ENCODE measurements around the gene SCUBE2. TPM values are rescaled to one million over a fixed set of nuclear protein-coding genes. Genes with fewer than 3 reads are reported as not detected.

Gene SCUBE2
- total and polyA plus RNA-seq, 2 donors (not counting 1 experiment from before 2014, with no cell fraction given): not detected

DNA sequence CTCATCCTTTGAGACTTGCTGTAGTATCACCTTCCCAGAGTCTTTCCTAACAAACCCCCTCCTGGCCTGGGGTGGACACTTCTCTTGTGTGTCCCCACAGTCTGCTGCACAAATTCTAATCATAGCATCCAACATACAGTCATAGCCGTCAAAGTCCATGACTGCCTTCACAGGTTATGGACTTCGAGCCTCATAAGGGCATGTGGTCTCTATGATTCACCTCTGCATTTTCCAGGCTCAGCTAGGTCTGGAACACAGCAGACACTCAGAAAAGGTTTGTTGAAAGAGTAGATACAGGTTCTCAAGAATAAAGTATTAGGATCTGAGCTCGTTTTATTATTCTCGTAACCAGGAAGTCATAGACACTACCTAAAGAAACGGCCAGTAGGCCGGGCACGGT, 13.2 kb upstream of the SCUBE2 start:
- H3K4me3 ChIP-seq (ENCODE audit: control extremely low read depth in 1 of 5, extremely low read depth in 1 of 5, insufficient read depth in 1 of 5, low read depth in 2 of 5, low read length in 4 of 5): no peak overlapping the region
- no peak overlapping the region for H3K4me2 ChIP-seq (replicated peaks; ENCODE audit: low read depth, low read length, poor library complexity, severe bottlenecking)
- no peaks in the 10 kb centered on the region for H3K36me3 ChIP-seq (replicated peaks in 1 of 2; ENCODE audit: control extremely low read depth in 1 of 2, control insufficient read depth in 1 of 2, extremely low read depth in 1 of 2, insufficient read depth in 2 of 2, low read length in 1 of 2)
- TF ChIP-seq EZH2 (IDR thresholded peaks at IDR 0.05; ENCODE audit: borderline replicate concordance, insufficient read depth, low read depth, low read length, poor library complexity, severe bottlenecking): no peak
- TF ChIP-seq, protein P1, sequence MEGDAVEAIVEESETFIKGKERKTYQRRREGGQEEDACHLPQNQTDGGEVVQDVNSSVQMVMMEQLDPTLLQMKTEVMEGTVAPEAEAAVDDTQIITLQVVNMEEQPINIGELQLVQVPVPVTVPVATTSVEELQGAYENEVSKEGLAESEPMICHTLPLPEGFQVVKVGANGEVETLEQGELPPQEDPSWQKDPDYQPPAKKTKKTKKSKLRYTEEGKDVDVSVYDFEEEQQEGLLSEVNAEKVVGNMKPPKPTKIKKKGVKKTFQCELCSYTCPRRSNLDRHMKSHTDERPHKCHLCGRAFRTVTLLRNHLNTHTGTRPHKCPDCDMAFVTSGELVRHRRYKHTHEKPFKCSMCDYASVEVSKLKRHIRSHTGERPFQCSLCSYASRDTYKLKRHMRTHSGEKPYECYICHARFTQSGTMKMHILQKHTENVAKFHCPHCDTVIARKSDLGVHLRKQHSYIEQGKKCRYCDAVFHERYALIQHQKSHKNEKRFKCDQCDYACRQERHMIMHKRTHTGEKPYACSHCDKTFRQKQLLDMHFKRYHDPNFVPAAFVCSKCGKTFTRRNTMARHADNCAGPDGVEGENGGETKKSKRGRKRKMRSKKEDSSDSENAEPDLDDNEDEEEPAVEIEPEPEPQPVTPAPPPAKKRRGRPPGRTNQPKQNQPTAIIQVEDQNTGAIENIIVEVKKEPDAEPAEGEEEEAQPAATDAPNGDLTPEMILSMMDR (IDR thresholded peaks at IDR 0.05): no peak
- H3K9ac ChIP-seq (ENCODE audit: low read length): no peak overlapping the region
- Mint-ChIP-seq H3K4me3 (no peak overlapping the region), H3K27ac (no peak overlapping the region), H3K27me3 (peaks cover 38% of the 10 kb centered on the region), H3K9me3 (ENCODE audit: insufficient read depth) (no peaks in the 10 kb centered on the region), H3K4me1 (no peaks in the 10 kb centered on the region)
- H2AFZ ChIP-seq (ENCODE audit: insufficient read depth, low read depth, low read length, poor library complexity, severe bottlenecking): no peak overlapping the region
- no CpG with 5 or more reads among the region's 7 CpGs for WGBS (ENCODE audit: insufficient coverage)
- intact Hi-C loops (cut with micrococcal nuclease): no loop called here
- ATAC-seq (ENCODE audit: low read depth): no peak
- no peak overlapping the region for H3K27ac ChIP-seq (ENCODE audit: low read length in 2 of 2)
- CTCF ChIA-PET: no interaction called here
- H4K20me1 ChIP-seq (ENCODE audit: control insufficient read depth, insufficient read depth, low read length, poor library complexity, severe bottlenecking): no peaks in the 10 kb centered on the region
- no peaks in the 10 kb centered on the region for H3K79me2 ChIP-seq (ENCODE audit: control insufficient read depth, insufficient read depth, low read length)
- peaks cover 0 to 6% (median 3%) of the 10 kb centered on the region in 4 experiments for H3K27me3 ChIP-seq (replicated peaks in 1 of 4; ENCODE audit: control extremely low read depth in 1 of 4, control insufficient read depth in 3 of 4, insufficient read depth in 4 of 4, low read length in 3 of 4)
- no peaks in the 10 kb centered on the region for H3K4me1 ChIP-seq (ENCODE audit: control insufficient read depth in 2 of 2, insufficient read depth in 2 of 2, low read length in 2 of 2)
- DNase-seq: no peak
- H3K9me3 ChIP-seq (ENCODE audit: control extremely low read depth in 1 of 3, control insufficient read depth in 2 of 3, insufficient read depth in 1 of 3, low read length in 2 of 3): peaks cover 0 to 1% (median 0%) of the 10 kb centered on the region in 3 donors
- POLR2A ChIA-PET: no interaction called here

DNA sequence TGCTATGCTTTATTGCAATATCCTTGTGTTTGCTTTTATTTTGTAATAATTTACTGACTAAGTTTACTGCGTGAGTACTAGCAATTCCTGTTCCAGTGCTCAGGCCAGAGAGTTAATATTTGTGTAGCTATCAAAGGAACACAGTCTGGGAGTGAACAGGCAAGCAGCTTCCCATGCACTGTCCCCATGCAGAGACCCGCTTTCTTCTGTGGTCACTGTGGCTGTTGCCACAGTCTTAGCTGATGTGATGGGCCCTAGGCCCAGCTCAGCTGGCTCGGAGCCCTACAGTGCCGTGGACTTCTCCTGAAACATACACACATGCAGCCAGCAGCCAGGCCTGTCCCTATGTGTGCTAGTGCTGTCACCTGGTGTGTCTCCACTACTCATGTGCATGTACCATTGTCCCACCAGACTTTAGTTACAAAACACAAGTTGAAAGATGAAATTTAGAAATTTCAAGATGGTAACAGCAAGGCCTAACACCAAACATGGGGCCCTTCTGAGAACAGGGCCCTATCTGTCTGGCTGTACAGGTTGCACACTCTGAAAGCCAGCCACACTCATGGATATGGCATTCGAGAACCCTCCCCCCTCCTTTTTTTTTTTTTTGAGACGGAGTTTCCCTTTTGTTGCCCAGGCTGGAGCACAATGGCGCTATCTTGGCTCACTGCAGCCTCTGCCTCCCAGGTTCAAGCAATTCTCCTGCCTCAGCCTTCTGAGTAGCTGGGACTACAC, 12.3 kb upstream of the SCUBE2 start:
- H3K4me3 Mint-ChIP-seq: no peak overlapping the region
- intact Hi-C loops (cut with micrococcal nuclease): no loop called here
- no peaks in the 10 kb centered on the region for H3K9me3 Mint-ChIP-seq (ENCODE audit: insufficient read depth)
- TF ChIP-seq, protein P1 (IDR thresholded peaks at IDR 0.05): no peak
- TF ChIP-seq EZH2 (IDR thresholded peaks at IDR 0.05; ENCODE audit: borderline replicate concordance, insufficient read depth, low read depth, low read length, poor library complexity, severe bottlenecking): no peak
- Histone ChIP-seq H3K4me2 (replicated peaks; ENCODE audit: low read depth, low read length, poor library complexity, severe bottlenecking) (no peak overlapping the region), H2AFZ (ENCODE audit: insufficient read depth, low read depth, low read length, poor library complexity, severe bottlenecking) (no peak overlapping the region), H3K27me3 (replicated peaks in 1 of 4; ENCODE audit: control extremely low read depth in 1 of 4, control insufficient read depth in 3 of 4, insufficient read depth in 4 of 4, low read length in 3 of 4) (peaks cover 0 to 6% (median 3%) of the 10 kb centered on the region in 4 experiments), H3K79me2 (ENCODE audit: control insufficient read depth, insufficient read depth, low read length) (no peaks in the 10 kb centered on the region), H3K27ac (ENCODE audit: low read length in 2 of 2) (no peak overlapping the region), H4K20me1 (ENCODE audit: control insufficient read depth, insufficient read depth, low read length, poor library complexity, severe bottlenecking) (no peaks in the 10 kb centered on the region), H3K4me3 (ENCODE audit: control extremely low read depth in 1 of 5, extremely low read depth in 1 of 5, insufficient read depth in 1 of 5, low read depth in 2 of 5, low read length in 4 of 5) (no peak overlapping the region), H3K36me3 (replicated peaks in 1 of 2; ENCODE audit: control extremely low read depth in 1 of 2, control insufficient read depth in 1 of 2, extremely low read depth in 1 of 2, insufficient read depth in 2 of 2, low read length in 1 of 2) (no peaks in the 10 kb centered on the region), H3K4me1 (ENCODE audit: control insufficient read depth in 2 of 2, insufficient read depth in 2 of 2, low read length in 2 of 2) (no peaks in the 10 kb centered on the region), H3K9me3 (ENCODE audit: control extremely low read depth in 1 of 3, control insufficient read depth in 2 of 3, insufficient read depth in 1 of 3, low read length in 2 of 3) (no peaks in the 10 kb centered on the region), H3K9ac (ENCODE audit: low read length) (no peak overlapping the region)
- no peaks in the 10 kb centered on the region for H3K4me1 Mint-ChIP-seq
- no peak for DNase-seq
- no peak for ATAC-seq (ENCODE audit: low read depth)
- ChIA-PET POLR2A (no interaction called here), CTCF (no interaction called here)
- H3K27me3 Mint-ChIP-seq: peaks cover 40% of the 10 kb centered on the region
- no peak overlapping the region for H3K27ac Mint-ChIP-seq
- 93% methylated on average over 6 of the region's 7 CpGs for WGBS (ENCODE audit: insufficient coverage)
